NCI-H2029 (cell line): ENCODE data around the gene STAB2.
A peak's percentile ranks its signal among the peaks of the same experiment; 100 is the strongest.

Experiments
- DNase-seq: peaks from one replicate; lab custom pipeline; 2025; lab: John Stamatoyannopoulos, UW

Gene STAB2

GRCh38 chr12:103586791-103587370 lies at the start of gene STAB2:
Gene STAB2 (plus strand): TSS chr12:103587273. CDS start chr12:103587477, 204 bp downstream.
- no peak for DNase-seq

- DNase-seq = no peak
These were observed 48.7 kb upstream of the STAB2 start for GRCh38 chr12:103538397-103538796.

- no peak for DNase-seq
These were observed 46.8 kb upstream of the STAB2 start for GRCh38 chr12:103540319-103540718.

- no peak for DNase-seq
These were observed 45.0 kb upstream of the STAB2 start for GRCh38 chr12:103542078-103542477.

- DNase-seq = peak; percentile 30
These were observed 40.1 kb upstream of the STAB2 start for GRCh38 chr12:103546959-103547358.

- DNase-seq = peak; percentile 45
These were observed 39.7 kb upstream of the STAB2 start for GRCh38 chr12:103547376-103547775.

- peak; percentile 58 for DNase-seq
These were observed 39.1 kb upstream of the STAB2 start for GRCh38 chr12:103547929-103548328.

- DNase-seq = peak; percentile 66
These were observed 38.2 kb upstream of the STAB2 start for GRCh38 chr12:103548622-103549601.

- no peak for DNase-seq
These were observed 30.0 kb upstream of the STAB2 start for GRCh38 chr12:103556890-103557627.

GRCh38 chr12:103557628-103558010 lies 29.5 kb upstream of the STAB2 start:
- no peak for DNase-seq

GRCh38 chr12:103558879-103559278 lies 28.2 kb upstream of the STAB2 start:
- DNase-seq = no peak

- DNase-seq = no peak
These were observed 26.4 kb upstream of the STAB2 start for GRCh38 chr12:103560604-103561101.

- no peak for DNase-seq
These were observed 25.9 kb upstream of the STAB2 start for GRCh38 chr12:103561174-103561573.

- DNase-seq = no peak
These were observed 20.7 kb upstream of the STAB2 start for GRCh38 chr12:103566398-103566797.

- no peak for DNase-seq
These were observed 17.8 kb upstream of the STAB2 start for GRCh38 chr12:103569278-103569677.

GRCh38 chr12:103571286-103571685 lies 15.8 kb upstream of the STAB2 start:
- DNase-seq = peak; percentile 89

GRCh38 chr12:103572312-103573045 lies 14.6 kb upstream of the STAB2 start:
- no peak for DNase-seq

GRCh38 chr12:103573185-103573584 lies 13.9 kb upstream of the STAB2 start:
- DNase-seq = no peak

GRCh38 chr12:103578926-103579325 lies 8.1 kb upstream of the STAB2 start:
- no peak for DNase-seq

GRCh38 chr12:103580026-103580425 lies 7.0 kb upstream of the STAB2 start:
- DNase-seq = no peak

GRCh38 chr12:103583008-103583407 lies 4.1 kb upstream of the STAB2 start:
- DNase-seq = no peak

- DNase-seq = no peak
These were observed 941 bp upstream of the STAB2 start for GRCh38 chr12:103586132-103586531.
